Measurements from ENCODE around the gene UNC5C. TPM values are rescaled to one million over a fixed set of nuclear protein-coding genes. Genes with fewer than 3 reads are reported as not detected.

The UNC5C gene
- total RNA-seq, 2 donors from 2014 or later = 5.3 to 10.0 TPM

DNA sequence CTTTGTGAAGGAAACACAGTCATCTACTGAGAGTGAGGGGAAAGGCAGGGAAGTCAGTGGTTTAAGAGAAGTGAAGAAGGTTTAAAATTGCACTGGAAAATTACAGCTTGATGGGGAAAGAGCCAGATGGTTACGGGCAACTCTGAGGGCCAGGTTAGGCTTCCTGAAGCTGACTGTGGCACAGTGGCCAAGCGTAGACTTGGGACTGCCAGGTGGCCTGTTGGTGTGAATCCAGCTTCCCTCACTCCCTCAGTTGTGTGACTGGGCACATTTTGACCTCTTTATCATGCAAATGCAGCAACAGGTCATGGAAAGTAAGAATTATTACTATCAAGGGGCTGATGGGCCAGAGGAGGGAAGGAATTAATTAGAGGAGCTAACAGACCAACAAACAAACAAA, 390.1 kb downstream of the UNC5C start:
- Histone ChIP-seq H3K4me3 (no peak overlapping the region), H3K9me3 (no peaks in the 10 kb centered on the region), H3K27me3 (replicated peaks; ENCODE audit: insufficient read depth) (no peaks in the 10 kb centered on the region), H3K4me1 (ENCODE audit: control insufficient read depth in 1 of 2, low read depth in 2 of 2) (no peaks in the 10 kb centered on the region), H3K27ac (no peak overlapping the region), H3K36me3 (no peaks in the 10 kb centered on the region)
- DNase-seq (ENCODE audit: low spot score) (no peak), ATAC-seq (ENCODE audit: insufficient number of reproducible peaks, low FRiP score, low read depth) (no peak)
- TF ChIP-seq CTCF (IDR thresholded peaks at IDR 0.05) = no peak

- Histone ChIP-seq H3K36me3 (no peaks in the 10 kb centered on the region), H3K4me3 (no peak overlapping the region), H3K9me3 (no peaks in the 10 kb centered on the region), H3K27ac (no peak overlapping the region), H3K4me1 (ENCODE audit: control insufficient read depth in 1 of 2, low read depth in 2 of 2) (no peaks in the 10 kb centered on the region), H3K27me3 (replicated peaks; ENCODE audit: insufficient read depth) (no peaks in the 10 kb centered on the region)
- DNase-seq (ENCODE audit: low spot score) (no peak), ATAC-seq (ENCODE audit: insufficient number of reproducible peaks, low FRiP score, low read depth) (no peak)
- no peak for TF ChIP-seq CTCF (IDR thresholded peaks at IDR 0.05)
These were observed 390.7 kb downstream of the UNC5C start for GRCh38 chr4:95158045-95158444.

DNA sequence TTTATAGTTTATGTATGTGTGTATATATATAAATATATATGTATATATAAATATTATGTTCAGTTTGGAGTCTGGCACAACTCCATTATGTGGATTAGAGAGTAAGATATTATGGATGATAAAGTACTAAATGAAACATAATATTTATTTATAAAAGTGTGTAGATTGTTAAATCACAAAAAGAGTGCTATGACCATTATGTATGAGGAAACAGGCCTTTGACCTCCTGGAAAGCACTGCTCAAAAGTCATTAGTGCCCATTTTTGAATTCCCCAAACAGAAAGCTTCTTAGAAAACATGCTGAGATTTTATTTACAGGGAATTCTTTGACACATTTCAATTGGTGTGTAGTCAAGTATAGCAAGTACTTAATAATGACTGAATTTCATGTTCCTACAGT, 391.2 kb downstream of the UNC5C start:
- H3K9me3 ChIP-seq = no peaks in the 10 kb centered on the region
- no peak for TF ChIP-seq CTCF (IDR thresholded peaks at IDR 0.05)
- no peaks in the 10 kb centered on the region for H3K27me3 ChIP-seq (replicated peaks; ENCODE audit: insufficient read depth)
- no peaks in the 10 kb centered on the region for H3K4me1 ChIP-seq (ENCODE audit: control insufficient read depth in 1 of 2, low read depth in 2 of 2)
- no peaks in the 10 kb centered on the region for H3K36me3 ChIP-seq
- H3K27ac ChIP-seq = no peak overlapping the region
- H3K4me3 ChIP-seq = no peak overlapping the region
- no peak for ATAC-seq (ENCODE audit: insufficient number of reproducible peaks, low FRiP score, low read depth)
- no peak for DNase-seq (ENCODE audit: low spot score)

GRCh38 chr4:95156452-95156765, 392.4 kb downstream of the UNC5C start:
- no peak for ATAC-seq (ENCODE audit: insufficient number of reproducible peaks, low FRiP score, low read depth)
- DNase-seq (ENCODE audit: low spot score) = no peak
- H3K27me3 ChIP-seq (replicated peaks; ENCODE audit: insufficient read depth) = no peaks in the 10 kb centered on the region
- no peak for TF ChIP-seq CTCF (IDR thresholded peaks at IDR 0.05)
- H3K9me3 ChIP-seq = no peaks in the 10 kb centered on the region
- no peaks in the 10 kb centered on the region for H3K36me3 ChIP-seq
- no peak overlapping the region for H3K4me3 ChIP-seq
- no peaks in the 10 kb centered on the region for H3K4me1 ChIP-seq (ENCODE audit: control insufficient read depth in 1 of 2, low read depth in 2 of 2)
- H3K27ac ChIP-seq = no peak overlapping the region

DNA sequence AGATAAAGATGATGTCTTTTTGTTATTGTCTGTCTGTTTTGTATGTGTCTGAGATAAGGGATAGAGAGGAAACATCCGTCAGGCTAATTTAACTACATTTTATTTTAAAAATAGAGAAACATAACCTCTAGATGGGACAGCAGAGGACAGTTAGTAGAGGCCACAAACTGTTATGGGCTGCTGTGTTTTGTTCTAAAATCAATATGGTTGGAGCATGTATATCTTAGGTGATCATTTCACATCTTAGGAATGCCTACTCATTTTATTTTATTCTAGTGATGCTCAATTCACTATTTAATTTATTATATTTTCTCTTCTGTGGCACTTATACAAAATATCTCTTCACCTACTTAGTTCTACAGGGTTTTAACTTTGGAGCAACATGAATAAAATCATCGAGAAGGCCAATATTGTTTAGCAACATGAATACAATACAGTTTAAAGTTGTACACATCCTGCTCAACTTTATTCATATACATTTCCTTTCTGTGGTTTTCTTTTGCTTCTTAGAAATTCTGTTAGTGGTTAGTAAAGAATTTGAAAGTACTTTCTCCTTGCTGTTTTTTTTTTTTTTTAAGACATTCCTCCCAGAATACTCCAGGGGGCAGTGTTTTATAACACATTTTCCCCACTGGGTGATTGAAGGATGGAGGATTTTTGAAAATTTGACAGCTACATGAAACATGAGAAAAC, 392.9 kb downstream of the UNC5C start:
- Histone ChIP-seq H3K27me3 (replicated peaks; ENCODE audit: insufficient read depth) (no peaks in the 10 kb centered on the region), H3K27ac (no peak overlapping the region), H3K4me1 (ENCODE audit: control insufficient read depth in 1 of 2, low read depth in 2 of 2) (no peaks in the 10 kb centered on the region), H3K36me3 (no peaks in the 10 kb centered on the region), H3K9me3 (no peaks in the 10 kb centered on the region), H3K4me3 (no peak overlapping the region)
- no peak for DNase-seq (ENCODE audit: low spot score)
- ATAC-seq (ENCODE audit: insufficient number of reproducible peaks, low FRiP score, low read depth) = no peak
- peak; percentile 43 for TF ChIP-seq CTCF (IDR thresholded peaks at IDR 0.05)

All from thoracic aorta (tissue), 2 donors.